ENCODE measurements around the gene EMP2. TPM values are rescaled to one million over a fixed set of nuclear protein-coding genes. Genes with fewer than 3 reads are reported as not detected.

The EMP2 gene
- total RNA-seq, 2 donors from 2014 or later: 19.0 to 20.7 TPM

DNA sequence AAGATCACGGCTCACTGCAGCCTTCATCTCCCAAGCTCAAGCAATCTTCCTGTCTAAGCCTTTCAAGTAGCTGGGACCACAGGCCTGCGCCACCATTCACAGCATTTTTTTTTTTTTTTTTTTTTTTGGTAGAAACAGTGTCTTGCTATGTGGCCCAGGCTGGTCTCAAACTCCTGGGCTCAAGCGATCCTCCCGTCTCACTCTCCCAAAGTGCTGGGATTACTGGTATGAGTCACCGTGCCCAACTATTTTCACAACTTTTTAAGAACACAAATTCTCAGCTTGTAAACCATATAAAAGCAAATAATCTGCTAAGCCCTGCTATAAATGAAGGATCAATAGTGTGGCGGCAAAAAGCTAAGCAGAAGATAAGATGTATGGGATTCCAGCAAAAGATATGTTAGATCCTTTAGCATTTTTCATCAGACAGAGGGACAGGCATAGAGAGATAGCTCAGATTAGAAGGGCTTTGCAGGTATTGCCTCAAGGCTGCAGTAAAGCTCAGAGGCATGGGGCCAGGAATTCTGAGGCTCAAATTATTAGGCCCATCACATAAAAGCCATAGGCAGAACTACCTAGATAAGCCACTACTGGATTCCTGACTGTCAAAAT lies 55.1 kb downstream of the EMP2 start:
- Histone ChIP-seq H3K27me3 (ENCODE audit: control insufficient read depth, insufficient read depth, low read length, poor library complexity, severe bottlenecking) (no peaks in the 10 kb centered on the region), H3K4me3 (ENCODE audit: low read length) (no peak overlapping the region), H3K36me3 (ENCODE audit: control insufficient read depth, insufficient read depth, low read length) (no peaks in the 10 kb centered on the region), H3K27ac (ENCODE audit: low read depth, low read length) (no peak overlapping the region), H3K4me1 (ENCODE audit: control insufficient read depth, insufficient read depth, low read length) (peaks cover under 1% of the 10 kb centered on the region), H3K9ac (ENCODE audit: extremely low read depth, low read length, poor library complexity, severe bottlenecking) (no peak overlapping the region), H3K9me3 (ENCODE audit: control insufficient read depth, low read length) (no peaks in the 10 kb centered on the region)
- H3K36me3 Mint-ChIP-seq (ENCODE audit: low read depth): no peaks in the 10 kb centered on the region
- WGBS, 2 experiments (ENCODE audit: insufficient coverage in 1 of 2, insufficient read length in 1 of 2): 85 to 100% methylated on average over 4 to 5 of the region's 6 CpGs
- DNase-seq: no peak
- H3K27ac Mint-ChIP-seq: no peak overlapping the region
- H3K27me3 Mint-ChIP-seq (ENCODE audit: insufficient read depth): no peaks in the 10 kb centered on the region
- H3K4me1 Mint-ChIP-seq: peaks cover 6% of the 10 kb centered on the region
- H3K9me3 Mint-ChIP-seq: no peaks in the 10 kb centered on the region
- TF ChIP-seq, protein P1, sequence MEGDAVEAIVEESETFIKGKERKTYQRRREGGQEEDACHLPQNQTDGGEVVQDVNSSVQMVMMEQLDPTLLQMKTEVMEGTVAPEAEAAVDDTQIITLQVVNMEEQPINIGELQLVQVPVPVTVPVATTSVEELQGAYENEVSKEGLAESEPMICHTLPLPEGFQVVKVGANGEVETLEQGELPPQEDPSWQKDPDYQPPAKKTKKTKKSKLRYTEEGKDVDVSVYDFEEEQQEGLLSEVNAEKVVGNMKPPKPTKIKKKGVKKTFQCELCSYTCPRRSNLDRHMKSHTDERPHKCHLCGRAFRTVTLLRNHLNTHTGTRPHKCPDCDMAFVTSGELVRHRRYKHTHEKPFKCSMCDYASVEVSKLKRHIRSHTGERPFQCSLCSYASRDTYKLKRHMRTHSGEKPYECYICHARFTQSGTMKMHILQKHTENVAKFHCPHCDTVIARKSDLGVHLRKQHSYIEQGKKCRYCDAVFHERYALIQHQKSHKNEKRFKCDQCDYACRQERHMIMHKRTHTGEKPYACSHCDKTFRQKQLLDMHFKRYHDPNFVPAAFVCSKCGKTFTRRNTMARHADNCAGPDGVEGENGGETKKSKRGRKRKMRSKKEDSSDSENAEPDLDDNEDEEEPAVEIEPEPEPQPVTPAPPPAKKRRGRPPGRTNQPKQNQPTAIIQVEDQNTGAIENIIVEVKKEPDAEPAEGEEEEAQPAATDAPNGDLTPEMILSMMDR (conservative IDR thresholded peaks at IDR 0.05): no peak
- H3K4me3 Mint-ChIP-seq: no peak overlapping the region

DNA sequence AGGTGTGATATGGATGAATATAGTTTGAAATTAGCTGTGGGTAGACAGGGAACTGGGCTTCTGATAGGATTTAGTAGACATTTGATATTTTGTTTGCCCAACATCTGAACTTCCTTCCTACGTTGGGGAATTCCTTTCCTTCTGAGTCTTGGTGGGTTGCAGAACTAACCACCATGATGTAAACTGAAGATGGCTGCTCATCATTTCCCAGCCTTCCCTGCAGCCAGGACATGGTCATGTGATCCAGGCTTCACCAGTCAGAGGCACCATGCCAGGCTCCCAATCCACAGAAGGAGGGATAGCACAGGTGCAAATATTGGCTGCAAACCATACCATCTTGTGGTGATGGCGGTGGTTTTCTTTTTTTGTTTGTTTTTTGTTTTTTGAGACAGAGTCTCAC lies 57.4 kb downstream of the EMP2 start:
- H3K4me3 Mint-ChIP-seq: no peak overlapping the region
- H3K27me3 Mint-ChIP-seq (ENCODE audit: insufficient read depth): peaks cover 3% of the 10 kb centered on the region
- TF ChIP-seq, protein P1 (conservative IDR thresholded peaks at IDR 0.05): no peak

DNA sequence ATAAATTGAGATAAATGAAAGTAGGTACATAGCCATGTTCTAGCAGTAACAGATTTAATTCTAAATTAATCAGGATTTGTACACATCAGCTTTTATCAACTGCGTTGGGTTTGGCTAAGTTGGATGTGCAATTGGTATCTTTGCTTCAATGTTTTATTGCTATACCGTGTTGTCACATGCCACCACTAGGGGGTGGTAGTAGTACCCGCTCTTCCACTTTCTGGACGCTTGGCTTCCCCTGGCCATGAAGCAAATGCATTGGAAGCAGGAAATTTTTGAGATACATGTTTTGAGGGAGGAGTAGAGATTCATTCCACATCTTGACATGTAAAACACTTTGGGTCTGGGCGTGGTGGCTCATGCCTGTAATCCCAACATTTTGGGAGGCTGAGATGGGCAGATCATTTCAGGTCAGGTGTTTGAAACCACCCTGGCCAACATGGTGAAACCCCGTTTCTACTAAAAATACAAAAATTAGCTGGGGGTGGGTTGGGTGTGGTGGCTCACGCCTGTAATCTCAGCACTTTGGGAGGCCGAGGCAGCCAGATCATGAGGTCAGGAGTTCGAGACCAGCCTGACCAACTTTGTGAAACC lies 58.6 kb downstream of the EMP2 start:
- H3K36me3 ChIP-seq (ENCODE audit: control insufficient read depth, insufficient read depth, low read length): no peaks in the 10 kb centered on the region
- Mint-ChIP-seq H3K27ac (no peak overlapping the region), H3K4me1 (peaks cover 2% of the 10 kb centered on the region), H3K9me3 (no peaks in the 10 kb centered on the region), H3K27me3 (ENCODE audit: insufficient read depth) (peaks cover 3% of the 10 kb centered on the region), H3K4me3 (no peak overlapping the region), H3K36me3 (ENCODE audit: low read depth) (no peaks in the 10 kb centered on the region)
- no peak overlapping the region for H3K4me3 ChIP-seq (ENCODE audit: low read length)
- no peaks in the 10 kb centered on the region for H3K27me3 ChIP-seq (ENCODE audit: control insufficient read depth, insufficient read depth, low read length, poor library complexity, severe bottlenecking)
- TF ChIP-seq, protein P1 (conservative IDR thresholded peaks at IDR 0.05): peak; percentile 95
- no peaks in the 10 kb centered on the region for H3K9me3 ChIP-seq (ENCODE audit: control insufficient read depth, low read length)
- H3K9ac ChIP-seq (ENCODE audit: extremely low read depth, low read length, poor library complexity, severe bottlenecking): no peak overlapping the region
- WGBS, 2 experiments (ENCODE audit: insufficient coverage in 1 of 2, insufficient read length in 1 of 2): 37 to 43% methylated on average over 5 to 9 of the region's 9 CpGs
- DNase-seq: peak; percentile 82
- H3K4me1 ChIP-seq (ENCODE audit: control insufficient read depth, insufficient read depth, low read length): no peaks in the 10 kb centered on the region
- H3K27ac ChIP-seq (ENCODE audit: low read depth, low read length): no peak overlapping the region

More for the DNA sequence above, 57.4 kb downstream of the EMP2 start:
- no peak for DNase-seq
- Mint-ChIP-seq H3K9me3 (no peaks in the 10 kb centered on the region), H3K27ac (no peak overlapping the region), H3K36me3 (ENCODE audit: low read depth) (no peaks in the 10 kb centered on the region), H3K4me1 (peaks cover 2% of the 10 kb centered on the region)
- no peaks in the 10 kb centered on the region for H3K9me3 ChIP-seq (ENCODE audit: control insufficient read depth, low read length)
- H3K4me1 ChIP-seq (ENCODE audit: control insufficient read depth, insufficient read depth, low read length): no peaks in the 10 kb centered on the region
- WGBS, 2 experiments (ENCODE audit: insufficient coverage in 1 of 2, insufficient read length in 1 of 2): 91 to 100% methylated on average over 1 to 2 of the region's 2 CpGs
- no peaks in the 10 kb centered on the region for H3K27me3 ChIP-seq (ENCODE audit: control insufficient read depth, insufficient read depth, low read length, poor library complexity, severe bottlenecking)
- no peaks in the 10 kb centered on the region for H3K36me3 ChIP-seq (ENCODE audit: control insufficient read depth, insufficient read depth, low read length)
- no peak overlapping the region for H3K27ac ChIP-seq (ENCODE audit: low read depth, low read length)
- no peak overlapping the region for H3K9ac ChIP-seq (ENCODE audit: extremely low read depth, low read length, poor library complexity, severe bottlenecking)
- no peak overlapping the region for H3K4me3 ChIP-seq (ENCODE audit: low read length)
